Upper lobe of left lung (tissue), 6 donors: ENCODE data around the gene GLCE. TPM values are rescaled to one million over a fixed set of nuclear protein-coding genes. Genes with fewer than 3 reads are reported as not detected.

ENCODE experiments used
- ATAC-seq, 2 donors: fragments of 200-7000 bp; cut with Tn5 transposase; one replicate each; pipeline ENCODE4 v1.9.1; 2022; ENCODE audit warnings: mild to moderate bottlenecking in 2 of 2, moderate library complexity in 2 of 2; ENCODE audit not compliant: low FRiP score in 2 of 2
- DNase-seq, 2 donors: peaks; one replicate each; pipeline ENCODE4 v3.0.0-alpha.2; 2019 to 2020
- H3K27ac ChIP-seq, 4 donors: fragments of 200-600 bp; sonication (generic); one replicate each; pipeline ENCODE4 v1.5.1; 2016 to 2019
- H3K27me3 ChIP-seq, 4 donors: fragments of 200-600 bp; sonication (generic); one replicate each; pipeline ENCODE4 v1.5.1; 2017 to 2019
- H3K36me3 ChIP-seq, 4 donors: fragments of 200-600 bp; sonication (generic); one replicate each; pipeline ENCODE4 v1.5.1; 2016 to 2019
- H3K4me1 ChIP-seq, 4 donors: fragments of 200-600 bp; sonication (generic); one replicate each; pipeline ENCODE4 v1.5.1; 2018 to 2019
- H3K4me3 ChIP-seq, 4 donors: fragments of 200-600 bp; sonication (generic); one replicate each; pipeline ENCODE4 v1.5.1; 2017 to 2019; ENCODE audit warnings: mild to moderate bottlenecking in 2 of 4, moderate library complexity in 1 of 4
- H3K9me3 ChIP-seq, 4 donors: fragments of 200-600 bp; sonication (generic); one replicate each; pipeline ENCODE4 v1.5.1; 2018 to 2019
- CTCF ChIP-seq, 6 experiments: fragments of 450-650 bp in 4 of 6; fragments of 200-600 bp in 2 of 6; sonication (generic) in 2 of 6; IDR thresholded peaks; one replicate each; pipeline ENCODE4 v1.5.1; 2016 to 2019; ENCODE audit warnings: antibody characterized with exemption in 6 of 6
- EP300 ChIP-seq, 4 donors: sonication (generic); formaldehyde crosslinking; IDR thresholded peaks; one replicate each; pipeline ENCODE4 v1.5.1; 2017; ENCODE audit warnings: antibody characterized with exemption in 4 of 4, control low read depth in 2 of 4
- POLR2A ChIP-seq, 4 donors: fragments of 450-650 bp; IDR thresholded peaks; one replicate each; pipeline ENCODE4 v1.5.1; 2016 to 2017; ENCODE audit warnings: antibody characterized with exemption in 4 of 4, mild to moderate bottlenecking in 2 of 4
- POLR2AphosphoS5 ChIP-seq, 2 donors: sonication (generic); formaldehyde crosslinking; IDR thresholded peaks; one replicate each; pipeline ENCODE4 v1.5.1; 2017; ENCODE audit warnings: antibody characterized with exemption in 2 of 2
- WGBS, 2 donors: methylation state at CpG; one replicate each; pipeline ENCODE4 v1.1.5; 2017 to 2018; 5-methylcytosine and 5-hydroxymethylcytosine counted together
- total RNA-seq, 6 donors: library from RNA; depleted of rRNA in 4 of 6; stranded (reverse); fragments of >200 nt in 4 of 6; gene quantifications; one replicate each; pipeline versions ENCODE4 v1.1.0 to v1.2.1, GENCODE V29; 2016 to 2021
- donor health status: DM: no; HTN: no; CAD: no; lungs with moderate emphysema.
- donor health status: DM: no; HTN: yes; CAD: no; lungs with severe emphysema.

The GLCE gene
- total RNA-seq, 6 donors from 2014 or later = 12.5 to 24.8 (median 17.2) TPM

- no peaks in the 10 kb centered on the region for H3K9me3 ChIP-seq
- H3K4me3 ChIP-seq = no peak overlapping the region
- no peaks in the 10 kb centered on the region for H3K27me3 ChIP-seq
- no peaks in the 10 kb centered on the region for H3K36me3 ChIP-seq
- no peak for DNase-seq
- ATAC-seq = no peak
- H3K27ac ChIP-seq = no peak overlapping the region
- peaks cover 0 to 5% (median 0%) of the 10 kb centered on the region in 4 donors for H3K4me1 ChIP-seq
- no peak for TF ChIP-seq CTCF (IDR thresholded peaks at IDR 0.05)
- no peak for TF ChIP-seq EP300 (IDR thresholded peaks at IDR 0.05)
- no peak for TF ChIP-seq POLR2AphosphoS5 (IDR thresholded peaks at IDR 0.05)
- no peak for TF ChIP-seq POLR2A (IDR thresholded peaks at IDR 0.05)
- 63 to 75% methylated on average over 3 to 7 of the region's 7 CpGs for WGBS, 2 donors
These were observed 43.0 kb upstream of the GLCE start for GRCh38 chr15:69117431-69117871.

- TF ChIP-seq POLR2AphosphoS5 (IDR thresholded peaks at IDR 0.05) (no peak), POLR2A (IDR thresholded peaks at IDR 0.05) (no peak), EP300 (IDR thresholded peaks at IDR 0.05) (no peak), CTCF (IDR thresholded peaks at IDR 0.05) (no peak)
- Histone ChIP-seq H3K4me1 (peaks cover 0 to 5% (median 0%) of the 10 kb centered on the region in 4 donors), H3K4me3 (no peak overlapping the region), H3K27ac (no peak overlapping the region), H3K36me3 (no peaks in the 10 kb centered on the region), H3K27me3 (no peaks in the 10 kb centered on the region), H3K9me3 (no peaks in the 10 kb centered on the region)
- ATAC-seq = no peak
- WGBS, 2 donors = 60 to 67% methylated on average over 4 of the region's 4 CpGs
- DNase-seq = no peak
These were observed 42.3 kb upstream of the GLCE start for GRCh38 chr15:69118089-69118488.

DNA sequence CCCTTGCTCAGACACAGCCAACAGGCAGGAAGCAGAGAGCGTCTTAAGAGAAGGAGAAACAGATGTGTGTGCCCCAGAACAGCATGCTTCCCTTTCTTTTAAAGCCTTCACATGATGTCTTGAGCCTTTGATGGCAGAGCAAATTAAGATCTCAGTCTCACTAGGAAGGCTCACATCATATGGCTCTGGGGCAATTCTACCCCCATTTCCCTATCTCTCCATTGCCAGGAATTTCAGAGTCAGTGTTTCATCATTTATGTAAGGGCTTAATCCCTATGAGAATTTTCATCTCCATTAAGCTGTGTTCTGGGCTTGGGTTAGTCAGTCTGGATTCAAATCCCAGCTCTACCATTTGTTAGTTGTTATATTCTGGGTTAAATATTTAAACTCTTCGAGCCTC lies 41.4 kb upstream of the GLCE start:
- H3K9me3 ChIP-seq = no peaks in the 10 kb centered on the region
- TF ChIP-seq CTCF (IDR thresholded peaks at IDR 0.05) = no peak
- TF ChIP-seq POLR2AphosphoS5 (IDR thresholded peaks at IDR 0.05) = no peak
- no peak for TF ChIP-seq EP300 (IDR thresholded peaks at IDR 0.05)
- TF ChIP-seq POLR2A (IDR thresholded peaks at IDR 0.05) = no peak
- H3K4me1 ChIP-seq = peaks cover 0 to 5% (median 0%) of the 10 kb centered on the region in 4 donors
- ATAC-seq = no peak
- H3K27ac ChIP-seq = no peak overlapping the region
- 70 to 71% methylated on average over 2 of the region's 2 CpGs for WGBS, 2 donors
- no peak overlapping the region for H3K4me3 ChIP-seq
- H3K27me3 ChIP-seq = no peaks in the 10 kb centered on the region
- DNase-seq = no peak
- H3K36me3 ChIP-seq = no peaks in the 10 kb centered on the region

DNA sequence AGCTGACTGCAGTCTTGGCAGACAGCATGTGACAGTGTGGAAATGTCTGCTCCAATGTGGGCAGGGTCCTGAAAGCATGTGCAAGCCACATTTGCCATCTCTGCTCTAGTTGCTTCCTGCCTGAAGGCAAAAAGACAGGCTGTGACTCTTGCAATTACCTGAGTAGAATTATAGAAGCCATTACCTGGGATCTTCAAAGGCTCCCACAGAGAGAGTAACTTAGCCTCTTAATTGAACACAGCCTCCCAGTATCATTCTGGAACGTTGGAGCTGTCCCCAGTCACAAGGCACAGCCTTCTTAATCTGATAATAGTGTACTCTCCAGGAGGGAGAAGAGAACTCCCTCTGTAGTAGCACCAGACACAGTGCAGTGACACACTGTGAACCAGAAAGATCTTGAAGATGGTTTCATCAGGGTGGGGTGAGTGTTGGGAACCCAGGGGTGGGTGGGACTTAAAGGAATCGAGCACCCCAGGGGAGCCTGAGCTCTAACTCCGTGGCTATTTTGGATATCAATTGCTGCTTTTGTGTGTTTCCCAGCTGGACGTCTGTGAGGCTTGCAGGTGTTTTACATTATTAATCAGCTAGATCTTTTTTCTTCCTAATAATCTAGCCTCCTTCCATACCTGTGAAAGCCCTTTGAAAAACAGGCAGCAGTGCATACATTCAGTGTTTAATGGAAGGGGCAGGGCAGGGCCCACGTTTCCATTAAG lies 40.6 kb upstream of the GLCE start:
- no peak for ATAC-seq
- Histone ChIP-seq H3K36me3 (no peaks in the 10 kb centered on the region), H3K4me3 (no peak overlapping the region), H3K9me3 (no peaks in the 10 kb centered on the region), H3K4me1 (no peaks in the 10 kb centered on the region), H3K27ac (no peak overlapping the region), H3K27me3 (no peaks in the 10 kb centered on the region)
- 76 to 77% methylated on average over 5 of the region's 5 CpGs for WGBS, 2 donors
- TF ChIP-seq CTCF (IDR thresholded peaks at IDR 0.05) = no peak
- no peak for TF ChIP-seq POLR2AphosphoS5 (IDR thresholded peaks at IDR 0.05)
- no peak for TF ChIP-seq POLR2A (IDR thresholded peaks at IDR 0.05)
- TF ChIP-seq EP300 (IDR thresholded peaks at IDR 0.05) = no peak
- no peak for DNase-seq

DNA sequence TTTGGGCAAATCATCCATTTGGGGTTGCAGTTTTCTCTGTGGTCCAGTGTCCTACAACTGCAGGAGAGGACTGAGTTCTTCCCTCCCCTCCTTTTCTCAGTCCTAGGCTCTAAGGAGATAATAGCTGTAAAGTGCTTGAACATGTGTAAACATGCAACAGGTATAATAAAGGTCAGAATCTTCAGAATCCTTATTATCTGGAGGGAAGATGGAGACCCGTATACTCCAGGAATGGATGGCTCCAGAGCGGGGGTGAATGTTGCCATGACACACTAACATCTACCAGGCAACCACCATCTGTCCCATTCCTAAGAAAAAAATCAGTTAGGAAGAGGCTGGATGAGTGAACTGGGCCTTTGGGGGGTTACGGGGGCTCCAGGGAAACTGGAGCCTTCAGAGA lies 39.7 kb upstream of the GLCE start:
- no peak overlapping the region for H3K4me3 ChIP-seq
- DNase-seq (no peak), ATAC-seq (no peak)
- no peak overlapping the region for H3K27ac ChIP-seq
- H3K4me1 ChIP-seq = peaks cover 0 to 5% (median 3%) of the 10 kb centered on the region in 4 donors
- WGBS, 2 donors = 88 to 100% methylated on average over 3 of the region's 3 CpGs
- H3K36me3 ChIP-seq = no peaks in the 10 kb centered on the region
- no peaks in the 10 kb centered on the region for H3K9me3 ChIP-seq
- TF ChIP-seq CTCF (IDR thresholded peaks at IDR 0.05) (no peak), POLR2A (IDR thresholded peaks at IDR 0.05) (no peak), POLR2AphosphoS5 (IDR thresholded peaks at IDR 0.05) (no peak), EP300 (IDR thresholded peaks at IDR 0.05) (no peak)
- H3K27me3 ChIP-seq = no peaks in the 10 kb centered on the region
